AG04449 (cell line): ENCODE measurements around the gene FAM200A.
A peak's percentile ranks its signal among the peaks of the same experiment; 100 is the strongest.

Source experiments
- CTCF ChIA-PET: fragments of 350-600 bp; formaldehyde crosslinking; extraction: SDS; loops from one replicate; lab custom pipeline; 2021; ENCODE audit warnings: antibody characterized with exemption; lab: Yijun Ruan, JAX
- POLR2A ChIA-PET: fragments of 400-600, 350-600 bp; formaldehyde crosslinking; extraction: SDS; loops from one replicate; lab custom pipeline; 2020; ENCODE audit warnings: antibody characterized with exemption, inconsistent platforms; lab: Yijun Ruan, JAX
- DNase-seq: peaks from one replicate; pipeline ENCODE4 v3.0.0-alpha.2; 2010; ENCODE audit warnings: low read depth, low spot score
- H3K4me3 ChIP-seq: 2 replicates; pipeline ENCODE4 v1.5.1; 2011; ENCODE audit warnings: low read depth, mild to moderate bottlenecking, control low read depth, low read length
- TF ChIP-seq, protein P1 (sequence below): IDR thresholded peaks from one replicate; pipeline ENCODE4 v1.5.1; 2011; ENCODE audit warnings: mild to moderate bottlenecking, moderate library complexity, low read length, control low read depth, inconsistent platforms; ENCODE audit not compliant: insufficient read depth; ENCODE audit errors: missing control alignments

The FAM200A gene

DNA sequence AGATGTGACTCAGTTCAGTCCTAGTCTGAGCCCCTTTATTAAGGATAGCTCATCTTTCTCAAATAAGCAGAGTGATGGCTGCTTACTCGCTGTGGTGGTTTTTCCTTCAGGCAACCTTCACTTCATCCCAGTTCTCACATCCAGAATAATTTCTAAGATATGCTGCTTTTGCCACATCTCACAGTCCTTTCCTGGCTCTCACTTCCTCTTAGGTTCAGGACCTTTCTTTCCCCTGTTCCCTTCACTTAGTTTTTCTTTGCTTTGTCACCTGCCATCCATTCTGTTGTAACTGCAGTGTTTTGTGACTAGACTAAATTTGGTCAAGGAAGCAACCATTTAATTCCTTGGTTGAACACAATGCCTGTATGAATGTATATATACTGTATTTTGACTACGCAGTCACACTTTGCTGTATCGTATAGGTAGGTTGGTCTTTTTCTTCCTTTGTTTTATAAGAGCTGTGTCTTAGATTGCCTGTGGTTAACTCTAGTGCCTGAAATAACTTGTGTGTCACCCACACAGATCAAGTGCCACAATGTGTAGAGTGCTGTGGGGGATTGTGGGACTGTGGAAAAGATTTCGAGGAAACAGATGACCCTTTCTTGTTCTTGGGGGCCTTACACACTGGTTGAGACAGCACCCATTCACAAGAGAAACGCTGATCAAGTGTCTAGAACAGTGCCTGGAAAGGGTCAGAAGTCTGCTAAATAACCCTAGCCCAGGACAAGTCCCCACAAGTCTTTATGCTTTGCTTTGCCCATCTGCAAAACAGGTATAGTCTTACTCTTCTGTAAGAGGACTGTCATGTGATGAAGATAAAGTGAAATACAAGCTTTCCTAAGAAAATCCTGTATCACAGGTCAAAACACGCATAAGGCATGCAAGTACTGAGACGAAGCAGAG is 9.2 kb upstream of the FAM200A start:
- DNase-seq, result no peak
- TF ChIP-seq, protein P1, sequence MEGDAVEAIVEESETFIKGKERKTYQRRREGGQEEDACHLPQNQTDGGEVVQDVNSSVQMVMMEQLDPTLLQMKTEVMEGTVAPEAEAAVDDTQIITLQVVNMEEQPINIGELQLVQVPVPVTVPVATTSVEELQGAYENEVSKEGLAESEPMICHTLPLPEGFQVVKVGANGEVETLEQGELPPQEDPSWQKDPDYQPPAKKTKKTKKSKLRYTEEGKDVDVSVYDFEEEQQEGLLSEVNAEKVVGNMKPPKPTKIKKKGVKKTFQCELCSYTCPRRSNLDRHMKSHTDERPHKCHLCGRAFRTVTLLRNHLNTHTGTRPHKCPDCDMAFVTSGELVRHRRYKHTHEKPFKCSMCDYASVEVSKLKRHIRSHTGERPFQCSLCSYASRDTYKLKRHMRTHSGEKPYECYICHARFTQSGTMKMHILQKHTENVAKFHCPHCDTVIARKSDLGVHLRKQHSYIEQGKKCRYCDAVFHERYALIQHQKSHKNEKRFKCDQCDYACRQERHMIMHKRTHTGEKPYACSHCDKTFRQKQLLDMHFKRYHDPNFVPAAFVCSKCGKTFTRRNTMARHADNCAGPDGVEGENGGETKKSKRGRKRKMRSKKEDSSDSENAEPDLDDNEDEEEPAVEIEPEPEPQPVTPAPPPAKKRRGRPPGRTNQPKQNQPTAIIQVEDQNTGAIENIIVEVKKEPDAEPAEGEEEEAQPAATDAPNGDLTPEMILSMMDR, result no peak
- ChIA-PET CTCF (interaction anchor here (1.0 kb wide), 1 partner anchor 19 kb away, joined by 3 read pairs; no protein-coding TSS in a partner anchor), POLR2A (no interaction called here)
- H3K4me3 ChIP-seq, result no peak overlapping the region

DNA sequence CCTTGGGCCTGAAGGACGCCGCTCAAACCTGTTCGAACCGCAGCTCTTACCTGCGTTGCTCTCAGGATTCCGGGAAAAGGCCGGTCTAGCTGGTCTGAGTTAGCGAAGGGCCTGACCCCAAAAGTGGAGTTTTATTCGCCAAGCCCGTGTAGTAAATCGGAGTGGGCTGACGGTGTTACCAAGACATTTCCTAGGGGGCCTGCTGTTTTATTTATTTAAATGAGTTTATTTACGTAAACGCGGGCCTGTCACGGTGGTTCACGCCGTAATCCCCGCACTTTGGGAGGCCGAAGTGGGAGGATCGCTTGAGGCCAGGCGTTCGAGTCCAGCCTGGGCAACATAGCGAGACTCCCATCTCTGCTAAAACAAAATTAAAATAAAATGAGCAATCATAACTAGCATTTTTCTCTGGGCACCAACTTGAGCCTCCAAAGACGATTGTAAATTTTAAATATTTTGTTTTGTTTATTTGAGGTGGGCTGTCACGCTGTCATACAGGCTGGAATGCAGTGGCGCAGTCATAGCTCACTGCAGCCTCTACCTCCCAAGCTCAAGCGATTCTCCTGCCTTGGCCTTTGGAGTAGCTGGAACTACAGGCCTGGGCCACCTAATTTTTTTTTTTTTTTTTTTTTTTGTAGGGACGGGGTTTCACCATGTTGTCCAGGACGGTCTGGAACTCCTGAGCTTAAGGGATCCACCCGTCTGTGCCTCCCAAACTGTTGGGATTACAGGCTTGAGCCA is 7.4 kb upstream of the FAM200A start:
- no peak for DNase-seq

DNA sequence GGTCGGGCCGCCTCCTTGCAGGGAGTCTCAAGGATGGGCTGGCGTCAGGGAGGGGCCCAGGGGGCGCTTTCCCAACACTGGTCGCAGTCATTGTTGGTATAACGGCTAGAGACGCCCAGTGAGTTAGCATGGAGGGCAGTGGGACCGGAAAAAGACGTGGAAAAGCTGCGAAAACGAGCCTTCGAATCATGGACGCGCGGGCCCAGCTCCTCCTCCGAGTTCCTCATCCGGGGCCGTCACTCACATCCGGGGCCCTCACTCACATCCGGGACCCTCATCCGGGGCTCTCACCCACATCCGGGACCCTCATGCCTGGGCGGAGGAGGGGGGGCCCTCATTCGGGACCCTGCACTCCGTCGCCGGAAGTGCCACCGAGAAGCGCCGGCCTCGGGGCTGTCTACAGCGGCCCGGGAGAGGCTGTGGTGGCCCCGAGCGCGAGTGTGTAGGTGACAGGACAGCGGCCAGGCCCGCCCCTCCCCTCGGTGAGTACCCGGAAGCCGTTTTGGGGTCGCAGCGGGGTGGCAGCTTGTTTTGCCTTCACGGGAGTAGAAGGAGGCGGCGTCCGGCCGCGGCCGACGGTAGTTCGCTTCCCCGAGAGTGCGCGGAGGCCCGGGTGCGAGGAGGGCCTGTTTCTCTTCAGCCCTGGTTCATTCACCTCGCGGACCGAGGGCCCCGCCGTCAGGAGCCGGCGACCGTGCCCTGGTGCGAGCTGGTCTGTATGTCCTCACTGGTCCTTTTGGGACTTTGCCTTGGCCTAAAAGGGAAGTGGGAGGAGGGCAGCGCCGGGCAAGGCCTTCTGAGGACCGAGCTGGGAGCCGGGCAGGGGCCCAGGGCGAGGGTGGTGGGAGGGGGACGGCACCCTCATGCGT is 6.6 kb upstream of the FAM200A start, which contains the start of gene ZNF655:
Gene ZNF655, plus strand, starts transcription at position 337 of the 869 bp plus-strand sequence. CDS start 1,918 bp downstream, outside the sequence.
- peak; percentile 28 for DNase-seq
- ChIA-PET CTCF (no interaction called here), POLR2A (interaction anchor here (0.5 to 1.5 kb wide), 11 partner anchors 22 to 619 kb away, joined by 3 to 9 read pairs (median 3); partner anchors contain the start of genes GPC2, ZKSCAN5 and ZSCAN25)
- peak within 1 kb of the TSS; percentile 94 for H3K4me3 ChIP-seq
- TF ChIP-seq, protein P1, result no peak

More for the DNA sequence above, 7.4 kb upstream of the FAM200A start:
- ChIA-PET CTCF (no interaction called here), POLR2A (interaction anchor here (0.5 to 1.5 kb wide), 7 partner anchors 18 to 83 kb away, joined by 3 to 5 read pairs (median 3); partner anchors contain the start of gene ZKSCAN5)
- peak overlapping the region; percentile 94 for H3K4me3 ChIP-seq
- TF ChIP-seq, protein P1, result no peak

DNA sequence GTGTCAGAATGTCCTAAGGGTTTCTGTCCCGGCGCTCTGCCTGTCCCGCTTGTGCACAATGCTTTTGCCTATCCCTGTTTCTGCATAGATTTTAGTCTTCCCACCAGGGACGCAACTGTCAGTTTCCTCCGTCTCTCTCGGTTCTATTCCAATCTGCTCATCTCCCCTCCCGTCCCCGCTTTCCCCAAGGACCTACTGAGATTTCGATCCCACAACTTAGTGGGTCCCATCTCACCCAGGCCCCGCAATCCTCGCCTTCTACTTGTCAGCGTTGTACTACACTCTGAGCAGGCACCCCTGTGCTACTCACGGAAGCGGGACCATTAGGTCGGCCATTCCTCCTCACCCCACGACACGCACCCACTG is 6.0 kb upstream of the FAM200A start:
- ChIA-PET POLR2A (interaction anchor here (0.5 to 1.5 kb wide), 8 partner anchors 22 to 619 kb away, joined by 3 to 9 read pairs (median 4); partner anchors contain the start of genes GPC2, ZKSCAN5 and ZSCAN25), CTCF (interaction anchor here (1.1 to 1.2 kb wide), 2 partner anchors 8 to 11 kb away, joined by 3 read pairs; no protein-coding TSS in a partner anchor)
- DNase-seq, result no peak
- peak overlapping the region; percentile 94 for H3K4me3 ChIP-seq
- TF ChIP-seq, protein P1, result no peak

DNA sequence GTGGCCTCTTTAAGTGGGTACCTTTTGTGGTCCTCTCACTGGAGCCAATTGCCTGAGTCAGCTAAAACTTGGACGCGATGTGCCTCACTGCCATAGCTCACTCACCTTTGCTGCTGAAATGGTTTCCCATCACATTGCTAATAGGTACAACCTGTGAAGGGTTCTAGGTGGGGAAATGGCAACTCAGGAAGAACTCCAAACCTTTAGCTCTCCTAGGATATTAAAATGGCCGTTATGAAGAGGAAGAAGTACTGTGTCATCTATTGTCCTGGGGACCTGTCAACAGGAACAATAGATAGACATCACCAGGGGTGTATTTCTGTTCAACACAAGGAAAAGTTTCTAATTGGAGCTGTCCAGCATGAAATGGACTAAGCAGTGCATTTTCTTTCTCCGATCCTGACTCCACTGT is 5.3 kb upstream of the FAM200A start:
- TF ChIP-seq, protein P1, result no peak
- H3K4me3 ChIP-seq, result peak overlapping the region; percentile 94
- no peak for DNase-seq
- POLR2A ChIA-PET, result no interaction called here
- CTCF ChIA-PET, result interaction anchor here (1.1 to 1.2 kb wide), 2 partner anchors 9 to 10 kb away, joined by 3 read pairs; no protein-coding TSS in a partner anchor
